Hepatocyte (in vitro differentiated cells): ENCODE data around the gene CCDC197.

ENCODE experiments used
- CTCF ChIP-seq: fragments of 200-600 bp; sonication (generic); IDR thresholded peaks from 2 replicates; pipeline ENCODE4 v1.5.1; 2016; ENCODE audit warnings: antibody characterized with exemption, mild to moderate bottlenecking; ENCODE audit not compliant: poor library complexity
- EZH2 ChIP-seq: fragments of 200-600 bp; sonication (generic); IDR thresholded peaks from 2 replicates; pipeline ENCODE4 v1.6.1; 2016; ENCODE audit warnings: antibody characterized with exemption, mild to moderate bottlenecking, borderline replicate concordance

DNA sequence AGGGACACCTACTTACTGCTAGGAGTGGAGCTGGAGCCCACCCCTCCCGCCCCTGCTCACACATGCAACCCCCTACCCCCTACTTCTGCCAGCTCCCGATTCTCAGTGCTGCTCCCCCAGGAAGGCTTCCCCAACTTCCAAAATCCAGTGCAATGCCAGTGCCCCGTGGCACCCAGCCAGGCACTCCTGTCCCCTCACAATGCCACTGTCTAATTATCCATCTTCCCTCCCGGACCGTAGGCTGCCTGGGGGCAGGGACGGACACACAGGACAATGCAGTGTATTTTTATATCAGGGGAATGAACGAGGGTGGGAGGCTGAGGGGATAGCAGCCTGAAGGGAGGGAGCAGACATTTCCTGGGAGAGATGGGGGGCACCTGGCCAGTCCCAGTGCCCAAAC, 41.4 kb downstream of the CCDC197 start:
- no peak for TF ChIP-seq EZH2
- TF ChIP-seq CTCF: no peak
